ENCODE results near the gene KIF9.
"Not testable (repeated sequence)": the region's sequence is repeated elsewhere in the genome, so short reads cannot be mapped to it uniquely, and the experiment has no call there.

DNA sequence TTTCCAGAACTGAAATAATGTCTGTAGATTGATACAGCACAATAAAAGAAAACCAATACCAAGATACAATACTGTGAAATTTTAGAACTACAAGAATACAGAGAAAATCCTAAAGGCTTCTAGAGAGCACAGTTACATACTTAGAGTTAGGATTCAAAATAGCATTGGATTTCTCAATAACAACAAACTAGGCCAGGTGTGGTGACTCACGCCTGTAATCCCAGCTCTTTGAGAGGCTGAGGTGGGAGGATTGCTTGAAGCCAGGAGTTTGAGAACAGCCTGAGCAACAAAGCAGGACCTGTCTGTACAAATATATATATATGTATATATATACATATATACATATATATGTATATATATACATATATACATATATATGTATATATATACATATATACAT, 33.6 kb upstream of the KIF9 start:
- TF ChIP-seq, protein P1, sequence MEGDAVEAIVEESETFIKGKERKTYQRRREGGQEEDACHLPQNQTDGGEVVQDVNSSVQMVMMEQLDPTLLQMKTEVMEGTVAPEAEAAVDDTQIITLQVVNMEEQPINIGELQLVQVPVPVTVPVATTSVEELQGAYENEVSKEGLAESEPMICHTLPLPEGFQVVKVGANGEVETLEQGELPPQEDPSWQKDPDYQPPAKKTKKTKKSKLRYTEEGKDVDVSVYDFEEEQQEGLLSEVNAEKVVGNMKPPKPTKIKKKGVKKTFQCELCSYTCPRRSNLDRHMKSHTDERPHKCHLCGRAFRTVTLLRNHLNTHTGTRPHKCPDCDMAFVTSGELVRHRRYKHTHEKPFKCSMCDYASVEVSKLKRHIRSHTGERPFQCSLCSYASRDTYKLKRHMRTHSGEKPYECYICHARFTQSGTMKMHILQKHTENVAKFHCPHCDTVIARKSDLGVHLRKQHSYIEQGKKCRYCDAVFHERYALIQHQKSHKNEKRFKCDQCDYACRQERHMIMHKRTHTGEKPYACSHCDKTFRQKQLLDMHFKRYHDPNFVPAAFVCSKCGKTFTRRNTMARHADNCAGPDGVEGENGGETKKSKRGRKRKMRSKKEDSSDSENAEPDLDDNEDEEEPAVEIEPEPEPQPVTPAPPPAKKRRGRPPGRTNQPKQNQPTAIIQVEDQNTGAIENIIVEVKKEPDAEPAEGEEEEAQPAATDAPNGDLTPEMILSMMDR (IDR thresholded peaks at IDR 0.05) = not testable (repeated sequence)
- not testable (repeated sequence) for TF ChIP-seq POLR2A (IDR thresholded peaks at IDR 0.05)

All from lower leg skin (tissue), 3 donors.